ENCODE results near the gene CD69.

DNA sequence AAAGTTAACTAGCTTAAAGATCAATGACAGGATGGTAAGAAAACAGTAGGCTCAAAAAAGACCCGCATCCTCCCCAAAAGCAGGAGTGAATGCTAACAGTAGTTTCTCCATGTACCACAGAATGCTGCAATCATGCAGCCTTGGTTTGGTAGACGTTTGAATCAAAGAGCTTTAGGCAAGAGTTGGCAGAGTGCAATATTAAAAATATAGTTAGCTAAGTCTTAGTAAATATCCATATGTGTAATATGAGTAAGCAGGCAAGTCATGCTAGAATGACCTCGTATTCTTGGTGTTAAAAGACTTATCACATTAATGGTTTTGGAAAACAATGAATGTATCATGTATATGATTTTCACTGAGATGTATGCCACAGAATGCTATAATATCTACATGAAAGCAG lies 47.8 kb upstream of the CD69 start:
- TF ChIP-seq CTCF (IDR thresholded peaks at IDR 0.05) (no peak), TCF7L2 (IDR thresholded peaks at IDR 0.05; ENCODE audit: low read depth, low read length) (no peak)
- TF ChIP-seq, protein P1, sequence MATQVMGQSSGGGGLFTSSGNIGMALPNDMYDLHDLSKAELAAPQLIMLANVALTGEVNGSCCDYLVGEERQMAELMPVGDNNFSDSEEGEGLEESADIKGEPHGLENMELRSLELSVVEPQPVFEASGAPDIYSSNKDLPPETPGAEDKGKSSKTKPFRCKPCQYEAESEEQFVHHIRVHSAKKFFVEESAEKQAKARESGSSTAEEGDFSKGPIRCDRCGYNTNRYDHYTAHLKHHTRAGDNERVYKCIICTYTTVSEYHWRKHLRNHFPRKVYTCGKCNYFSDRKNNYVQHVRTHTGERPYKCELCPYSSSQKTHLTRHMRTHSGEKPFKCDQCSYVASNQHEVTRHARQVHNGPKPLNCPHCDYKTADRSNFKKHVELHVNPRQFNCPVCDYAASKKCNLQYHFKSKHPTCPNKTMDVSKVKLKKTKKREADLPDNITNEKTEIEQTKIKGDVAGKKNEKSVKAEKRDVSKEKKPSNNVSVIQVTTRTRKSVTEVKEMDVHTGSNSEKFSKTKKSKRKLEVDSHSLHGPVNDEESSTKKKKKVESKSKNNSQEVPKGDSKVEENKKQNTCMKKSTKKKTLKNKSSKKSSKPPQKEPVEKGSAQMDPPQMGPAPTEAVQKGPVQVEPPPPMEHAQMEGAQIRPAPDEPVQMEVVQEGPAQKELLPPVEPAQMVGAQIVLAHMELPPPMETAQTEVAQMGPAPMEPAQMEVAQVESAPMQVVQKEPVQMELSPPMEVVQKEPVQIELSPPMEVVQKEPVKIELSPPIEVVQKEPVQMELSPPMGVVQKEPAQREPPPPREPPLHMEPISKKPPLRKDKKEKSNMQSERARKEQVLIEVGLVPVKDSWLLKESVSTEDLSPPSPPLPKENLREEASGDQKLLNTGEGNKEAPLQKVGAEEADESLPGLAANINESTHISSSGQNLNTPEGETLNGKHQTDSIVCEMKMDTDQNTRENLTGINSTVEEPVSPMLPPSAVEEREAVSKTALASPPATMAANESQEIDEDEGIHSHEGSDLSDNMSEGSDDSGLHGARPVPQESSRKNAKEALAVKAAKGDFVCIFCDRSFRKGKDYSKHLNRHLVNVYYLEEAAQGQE (IDR thresholded peaks at IDR 0.05; ENCODE audit: insufficient read depth in 1 of 2, low read depth in 2 of 2, low read length in 1 of 2), result no peak
